BE2C (cell line): ENCODE results near the gene PCBP3.

Experiments used
- DNase-seq: peaks from one replicate; pipeline ENCODE4 v3.0.0-alpha.2; 2020
- H3K27me3 ChIP-seq: fragments of 250-450 bp; sonication (Bioruptor Pico); 2 replicates; pipeline ENCODE4 v1.5.1; 2020; ENCODE audit warnings: mild to moderate bottlenecking
- H3K36me3 ChIP-seq: fragments of 250-450 bp; sonication (Bioruptor Pico); 2 replicates; pipeline ENCODE4 v1.5.1; 2020; ENCODE audit warnings: mild to moderate bottlenecking
- H3K4me1 ChIP-seq: fragments of 250-450 bp; sonication (Bioruptor Pico); 2 replicates; pipeline ENCODE4 v1.5.1; 2020
- H3K4me3 ChIP-seq: 2 replicates; pipeline ENCODE4 v1.5.1; 2011; ENCODE audit warnings: low read depth, low read length
- H3K9me3 ChIP-seq: fragments of 250-450 bp; sonication (Bioruptor Pico); 2 replicates; pipeline ENCODE4 v1.5.1; 2020
- CTCF ChIP-seq: IDR thresholded peaks from 2 replicates; pipeline ENCODE4 v1.5.1; 2012; ENCODE audit warnings: mild to moderate bottlenecking, low read depth, low read length

The PCBP3 gene

GRCh38 chr21:45979141-45979631, 335.7 kb downstream of the PCBP3 start:
- Histone ChIP-seq H3K36me3 (no peaks in the 10 kb centered on the region), H3K27me3 (no peaks in the 10 kb centered on the region), H3K4me1 (peaks cover 9% of the 10 kb centered on the region), H3K4me3 (no peak overlapping the region), H3K9me3 (no peaks in the 10 kb centered on the region)
- DNase-seq = peak; percentile 24
- no peak for TF ChIP-seq CTCF

- DNase-seq = no peak
- H3K4me1 ChIP-seq = peaks cover 4% of the 10 kb centered on the region
- H3K36me3 ChIP-seq = no peaks in the 10 kb centered on the region
- H3K4me3 ChIP-seq = no peak overlapping the region
- H3K27me3 ChIP-seq = no peaks in the 10 kb centered on the region
- TF ChIP-seq CTCF = no peak
- H3K9me3 ChIP-seq = no peaks in the 10 kb centered on the region
These were observed 336.1 kb downstream of the PCBP3 start for GRCh38 chr21:45979651-45980050.

GRCh38 chr21:45980271-45980670, 336.7 kb downstream of the PCBP3 start:
- Histone ChIP-seq H3K27me3 (no peaks in the 10 kb centered on the region), H3K4me1 (peaks cover 2% of the 10 kb centered on the region; the same call in 1 of the 2 replicates), H3K4me3 (no peak overlapping the region), H3K9me3 (no peaks in the 10 kb centered on the region), H3K36me3 (no peaks in the 10 kb centered on the region)
- no peak for TF ChIP-seq CTCF
- no peak for DNase-seq

DNA sequence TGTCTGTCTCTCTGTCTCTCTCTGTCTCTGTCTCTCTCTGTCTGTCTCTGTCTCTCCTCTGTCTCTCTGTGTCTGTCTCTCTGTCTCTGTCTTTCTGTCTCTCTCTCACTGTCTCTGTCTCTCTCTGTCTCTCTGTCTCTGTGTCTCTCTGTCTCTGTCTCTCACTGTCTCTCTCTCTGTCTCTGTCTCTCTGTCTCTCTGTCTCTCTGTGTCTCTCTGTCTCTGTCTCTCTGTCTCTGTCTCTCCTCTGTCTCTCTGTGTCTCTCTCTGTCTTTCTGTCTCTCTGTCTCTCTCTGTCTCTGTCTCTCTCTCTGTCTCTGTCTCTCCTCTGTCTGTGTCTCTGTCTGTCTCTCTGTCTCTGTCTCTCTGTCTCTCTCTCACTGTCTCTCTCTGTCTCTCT, 337.2 kb downstream of the PCBP3 start:
- no peaks in the 10 kb centered on the region for H3K36me3 ChIP-seq
- H3K9me3 ChIP-seq = no peaks in the 10 kb centered on the region
- H3K4me3 ChIP-seq = peak overlapping the region; percentile 44
- peaks cover 2% of the 10 kb centered on the region; the same call in 1 of the 2 replicates for H3K4me1 ChIP-seq
- no peak for DNase-seq
- no peaks in the 10 kb centered on the region for H3K27me3 ChIP-seq
- TF ChIP-seq CTCF = no peak

GRCh38 chr21:45981151-45982091, 337.9 kb downstream of the PCBP3 start, which contains the start of gene COL6A1:
TSS of gene COL6A1 (plus strand) at chr21:45981770. CDS start at chr21:45981851, 81 bp downstream.
- H3K9me3 ChIP-seq = no peaks in the 10 kb centered on the region
- peak; percentile 88 for DNase-seq
- TF ChIP-seq CTCF = no peak
- H3K4me1 ChIP-seq = peaks cover 2% of the 10 kb centered on the region; the same call in 1 of the 2 replicates
- peak within 1 kb of the TSS; percentile 52 for H3K4me3 ChIP-seq
- no peaks in the 10 kb centered on the region for H3K27me3 ChIP-seq
- H3K36me3 ChIP-seq = no peaks in the 10 kb centered on the region
